HG03039 (cell line): Measurements from ENCODE around the gene PLIN5.

Experiments
- ATAC-seq: cut with Tn5 transposase; IDR thresholded peaks from one replicate; pipeline ENCODE4 v1.9.1; 2021; ENCODE audit warnings: mild to moderate bottlenecking, moderate library complexity; ENCODE audit not compliant: unreplicated experiment

The PLIN5 gene

GRCh38 chr19:4534836-4535658 is at the start of gene PLIN5:
TSS of gene PLIN5 (minus strand) at chr19:4535224. CDS start at chr19:4534074, 1,150 bp downstream.
- no peak for ATAC-seq

GRCh38 chr19:4583961-4584669 is 49.1 kb upstream of the PLIN5 start:
- no peak for ATAC-seq

- ATAC-seq = no peak
Observed at GRCh38 chr19:4582980-4583842, 48.2 kb upstream of the PLIN5 start.

GRCh38 chr19:4581666-4582553 is 46.9 kb upstream of the PLIN5 start:
- ATAC-seq = no peak

GRCh38 chr19:4580961-4581665 is 46.1 kb upstream of the PLIN5 start:
- no peak for ATAC-seq

GRCh38 chr19:4580021-4580901 is 45.2 kb upstream of the PLIN5 start:
- ATAC-seq = no peak

GRCh38 chr19:4579389-4579788 is 44.4 kb upstream of the PLIN5 start:
- no peak for ATAC-seq

GRCh38 chr19:4578552-4579248 is 43.7 kb upstream of the PLIN5 start:
- ATAC-seq = no peak

- no peak for ATAC-seq
Observed at GRCh38 chr19:4577020-4577782, 42.2 kb upstream of the PLIN5 start.

- no peak for ATAC-seq
Observed at GRCh38 chr19:4576016-4576933, 41.3 kb upstream of the PLIN5 start.

GRCh38 chr19:4575267-4576015 is 40.4 kb upstream of the PLIN5 start:
- ATAC-seq = no peak

GRCh38 chr19:4573682-4574081 is 38.7 kb upstream of the PLIN5 start:
- no peak for ATAC-seq

GRCh38 chr19:4571305-4571917 is 36.4 kb upstream of the PLIN5 start:
- no peak for ATAC-seq

GRCh38 chr19:4570916-4571304 is 35.9 kb upstream of the PLIN5 start:
- no peak for ATAC-seq

GRCh38 chr19:4570402-4570801 is 35.4 kb upstream of the PLIN5 start:
- ATAC-seq = no peak
